ENCODE measurements around the gene TBX19. TPM values are rescaled to one million over a fixed set of nuclear protein-coding genes. Genes with fewer than 3 reads are reported as not detected.

Gene TBX19
- polyA plus RNA-seq (2013, experiment 1 of 2) = 0.43 TPM
- polyA plus RNA-seq (2013, experiment 2 of 2) = 0.49 TPM

DNA sequence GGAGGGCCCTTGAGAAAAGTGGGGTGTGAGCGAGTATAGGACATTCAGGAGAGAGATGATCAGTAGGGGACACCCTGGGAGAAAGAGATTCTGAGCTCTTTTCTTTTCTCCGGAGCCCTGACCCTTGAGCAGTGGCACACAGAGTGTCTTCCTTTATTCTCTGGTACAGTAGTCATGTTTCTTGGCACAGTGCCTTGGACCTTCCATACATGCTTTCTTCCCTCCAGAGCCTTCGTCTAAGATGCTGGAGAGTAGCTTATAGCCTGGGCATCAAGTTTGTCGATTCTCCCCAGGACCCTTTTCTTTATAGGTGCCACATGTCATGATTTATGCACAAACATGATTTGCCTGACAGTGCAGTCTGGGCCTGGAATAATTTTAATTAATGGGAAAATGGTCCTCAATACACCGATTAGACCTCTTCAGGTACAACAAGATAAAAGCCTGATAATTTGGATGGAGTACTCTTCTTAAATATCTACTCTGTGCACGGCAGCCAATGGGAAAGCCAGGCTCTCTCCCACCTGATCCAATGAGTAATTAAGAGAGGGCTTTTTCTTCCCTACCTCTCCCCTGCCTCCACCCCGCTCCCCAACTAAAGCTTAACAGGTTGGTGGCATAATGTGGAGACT lies at the start of gene TBX19:
Gene TBX19 (plus strand): TSS at position 582 of the 632 bp plus-strand sequence. CDS start 214 bp downstream, outside the sequence.
- Histone ChIP-seq H3K14ac (ENCODE audit: low read length in 2 of 2) (no peak within 1 kb of the TSS), H3K27ac (ENCODE audit: low read length, poor library complexity, severe bottlenecking) (no peak within 1 kb of the TSS), H2BK5ac (ENCODE audit: low read depth, low read length, poor library complexity, severe bottlenecking) (no peak within 1 kb of the TSS), H4K91ac (ENCODE audit: low read length) (no peak within 1 kb of the TSS), H3K18ac (ENCODE audit: low read depth in 1 of 2, low read length in 2 of 2) (no peak within 1 kb of the TSS), H3K4ac (ENCODE audit: low read depth in 1 of 2, low read length in 2 of 2) (no peak within 1 kb of the TSS), H3K36me3 (ENCODE audit: control insufficient read depth in 1 of 2, insufficient read depth in 2 of 2, low read depth in 1 of 2, low read length in 2 of 2) (no peaks in the 10 kb centered on the region), H3K9me3 (ENCODE audit: control insufficient read depth, low read length) (peaks cover 3% of the 10 kb centered on the region), H2BK12ac (ENCODE audit: low read length in 2 of 2) (peak within 1 kb of the TSS in 1 of 2 experiments; percentile 18), H3K9ac (ENCODE audit: low read length) (no peak within 1 kb of the TSS), H2AFZ (ENCODE audit: low read depth, low read length) (no peak within 1 kb of the TSS), H2AK5ac (ENCODE audit: low read length, severe bottlenecking) (no peak within 1 kb of the TSS), H3K4me2 (ENCODE audit: low read length, poor library complexity, severe bottlenecking) (no peak within 1 kb of the TSS), H3K23ac (ENCODE audit: low read length in 2 of 2) (no peak within 1 kb of the TSS), H2BK120ac (ENCODE audit: low read depth, low read length) (no peak within 1 kb of the TSS), H3K4me1 (ENCODE audit: control insufficient read depth, insufficient read depth, low read depth, low read length) (no peaks in the 10 kb centered on the region), H4K8ac (ENCODE audit: low read length) (no peak within 1 kb of the TSS), H3K27me3 (ENCODE audit: control insufficient read depth in 1 of 2, insufficient read depth in 1 of 2, low read length in 2 of 2) (no peaks in the 10 kb centered on the region), H3K79me1 (replicated peaks; ENCODE audit: low read length, poor library complexity, severe bottlenecking) (peaks cover 13% of the 10 kb centered on the region), H3K4me3 (ENCODE audit: insufficient read depth in 1 of 2, low read depth in 1 of 2, low read length in 2 of 2) (no peak within 1 kb of the TSS), H2BK15ac (ENCODE audit: low read depth, poor library complexity, severe bottlenecking) (peak within 1 kb of the TSS; percentile 57)
- WGBS = 94% methylated on average over 5 of the region's 7 CpGs
- peak; percentile 22 for DNase-seq

DNA sequence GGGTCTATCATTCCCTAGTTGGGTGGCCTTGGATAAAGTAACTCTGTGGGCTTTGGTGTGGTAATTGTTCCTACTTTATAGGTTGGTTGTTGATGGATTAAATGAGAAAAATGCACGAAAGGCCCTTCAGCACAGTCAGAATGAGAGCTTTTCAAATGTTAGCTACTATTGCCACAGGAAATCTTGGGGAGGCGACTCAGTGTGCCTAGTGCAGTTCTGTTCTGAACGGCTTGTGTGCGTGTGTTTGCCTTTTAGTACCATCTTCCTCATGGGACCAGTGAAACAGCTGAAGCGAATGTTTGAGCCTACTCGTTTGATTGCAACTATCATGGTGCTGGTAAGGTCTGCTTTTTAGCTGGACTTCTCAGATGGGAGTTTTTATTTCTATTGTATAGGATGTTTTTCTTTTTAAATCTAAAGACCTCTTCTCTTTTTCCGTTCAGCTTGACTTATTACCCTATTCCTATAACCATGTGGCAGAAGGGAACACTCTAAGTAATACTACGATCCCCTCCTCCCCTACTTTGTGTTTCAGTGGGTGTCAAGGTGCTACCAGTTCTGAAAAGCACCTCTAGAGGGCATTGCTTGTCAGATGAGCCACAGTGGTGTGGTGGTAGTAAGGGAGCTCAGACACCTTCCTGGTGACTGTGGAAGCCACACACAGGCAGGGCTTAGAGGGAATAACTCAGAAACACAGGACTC lies 45.7 kb upstream of the TBX19 start:
- Histone ChIP-seq H3K27ac (ENCODE audit: low read length, poor library complexity, severe bottlenecking) (no peak overlapping the region), H3K4me3 (ENCODE audit: insufficient read depth in 1 of 2, low read depth in 1 of 2, low read length in 2 of 2) (no peak overlapping the region), H3K9ac (ENCODE audit: low read length) (no peak overlapping the region), H3K18ac (ENCODE audit: low read depth in 1 of 2, low read length in 2 of 2) (no peak overlapping the region), H3K79me1 (replicated peaks; ENCODE audit: low read length, poor library complexity, severe bottlenecking) (peaks cover 31% of the 10 kb centered on the region), H2AK5ac (ENCODE audit: low read length, severe bottlenecking) (no peak overlapping the region), H3K4me2 (ENCODE audit: low read length, poor library complexity, severe bottlenecking) (no peak overlapping the region), H3K36me3 (ENCODE audit: control insufficient read depth in 1 of 2, insufficient read depth in 2 of 2, low read depth in 1 of 2, low read length in 2 of 2) (peaks cover 30 to 92% of the 10 kb centered on the region in 2 experiments), H3K4ac (ENCODE audit: low read depth in 1 of 2, low read length in 2 of 2) (no peak overlapping the region), H4K8ac (ENCODE audit: low read length) (no peak overlapping the region), H2BK5ac (ENCODE audit: low read depth, low read length, poor library complexity, severe bottlenecking) (no peak overlapping the region), H2BK15ac (ENCODE audit: low read depth, poor library complexity, severe bottlenecking) (no peak overlapping the region), H3K23ac (ENCODE audit: low read length in 2 of 2) (no peak overlapping the region), H3K27me3 (ENCODE audit: control insufficient read depth in 1 of 2, insufficient read depth in 1 of 2, low read length in 2 of 2) (no peaks in the 10 kb centered on the region), H2AFZ (ENCODE audit: low read depth, low read length) (no peak overlapping the region), H3K9me3 (ENCODE audit: control insufficient read depth, low read length) (no peaks in the 10 kb centered on the region), H2BK12ac (ENCODE audit: low read length in 2 of 2) (no peak overlapping the region), H2BK120ac (ENCODE audit: low read depth, low read length) (no peak overlapping the region), H4K91ac (ENCODE audit: low read length) (no peak overlapping the region), H3K14ac (ENCODE audit: low read length in 2 of 2) (no peak overlapping the region), H3K4me1 (ENCODE audit: control insufficient read depth, insufficient read depth, low read depth, low read length) (peaks cover 15% of the 10 kb centered on the region)
- 96% methylated on average over 6 of the region's 8 CpGs for WGBS
- peak; percentile 49 for DNase-seq

DNA sequence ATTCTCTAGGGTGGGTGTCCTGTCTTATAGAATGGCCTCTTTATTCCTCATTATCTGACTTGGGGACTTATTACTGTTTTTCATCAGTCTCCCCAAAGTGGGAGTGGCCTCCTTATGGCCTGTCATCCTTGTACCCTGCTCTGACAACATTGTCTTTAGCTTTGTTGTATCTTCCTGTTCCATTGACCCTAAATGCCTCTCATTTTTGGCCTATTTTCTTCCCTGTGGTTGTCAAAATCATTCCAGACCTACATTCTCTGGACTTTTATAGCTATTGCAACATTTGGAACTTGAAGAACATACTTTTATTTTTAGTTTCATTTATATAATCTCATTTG lies 45.2 kb upstream of the TBX19 start:
- Histone ChIP-seq H3K4me3 (ENCODE audit: insufficient read depth in 1 of 2, low read depth in 1 of 2, low read length in 2 of 2) (no peak overlapping the region), H4K91ac (ENCODE audit: low read length) (no peak overlapping the region), H2BK12ac (ENCODE audit: low read length in 2 of 2) (no peak overlapping the region), H2BK15ac (ENCODE audit: low read depth, poor library complexity, severe bottlenecking) (no peak overlapping the region), H3K14ac (ENCODE audit: low read length in 2 of 2) (no peak overlapping the region), H3K27me3 (ENCODE audit: control insufficient read depth in 1 of 2, insufficient read depth in 1 of 2, low read length in 2 of 2) (no peaks in the 10 kb centered on the region), H2AFZ (ENCODE audit: low read depth, low read length) (no peak overlapping the region), H3K27ac (ENCODE audit: low read length, poor library complexity, severe bottlenecking) (no peak overlapping the region), H3K4me2 (ENCODE audit: low read length, poor library complexity, severe bottlenecking) (no peak overlapping the region), H2BK120ac (ENCODE audit: low read depth, low read length) (no peak overlapping the region), H4K8ac (ENCODE audit: low read length) (no peak overlapping the region), H3K18ac (ENCODE audit: low read depth in 1 of 2, low read length in 2 of 2) (no peak overlapping the region), H2BK5ac (ENCODE audit: low read depth, low read length, poor library complexity, severe bottlenecking) (no peak overlapping the region), H3K79me1 (replicated peaks; ENCODE audit: low read length, poor library complexity, severe bottlenecking) (peaks cover 36% of the 10 kb centered on the region), H2AK5ac (ENCODE audit: low read length, severe bottlenecking) (no peak overlapping the region), H3K9ac (ENCODE audit: low read length) (no peak overlapping the region), H3K23ac (ENCODE audit: low read length in 2 of 2) (no peak overlapping the region), H3K9me3 (ENCODE audit: control insufficient read depth, low read length) (no peaks in the 10 kb centered on the region), H3K4me1 (ENCODE audit: control insufficient read depth, insufficient read depth, low read depth, low read length) (peaks cover 9% of the 10 kb centered on the region), H3K36me3 (ENCODE audit: control insufficient read depth in 1 of 2, insufficient read depth in 2 of 2, low read depth in 1 of 2, low read length in 2 of 2) (peaks cover 30 to 95% of the 10 kb centered on the region in 2 experiments), H3K4ac (ENCODE audit: low read depth in 1 of 2, low read length in 2 of 2) (no peak overlapping the region)
- DNase-seq = no peak

DNA sequence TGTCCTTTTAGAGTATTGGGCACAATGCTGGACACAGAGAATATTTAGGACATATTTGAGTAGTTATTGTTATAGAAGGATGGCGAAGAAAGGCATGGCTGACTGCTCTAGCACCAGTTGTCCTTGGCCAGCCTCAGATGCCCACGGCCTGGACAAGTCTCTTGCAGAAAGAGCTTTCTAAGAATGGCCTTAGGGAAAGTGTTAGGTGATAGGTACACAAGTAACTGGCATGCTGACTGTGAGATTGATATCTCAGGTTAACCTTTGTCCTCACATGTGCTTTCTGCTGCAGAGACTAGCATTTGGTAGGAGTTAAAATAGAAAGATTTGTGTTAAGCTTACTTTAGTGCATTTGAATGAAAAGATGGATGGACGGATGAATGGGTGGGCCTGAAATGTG lies 44.7 kb upstream of the TBX19 start:
- Histone ChIP-seq H3K27me3 (ENCODE audit: control insufficient read depth in 1 of 2, insufficient read depth in 1 of 2, low read length in 2 of 2) (no peaks in the 10 kb centered on the region), H2AK5ac (ENCODE audit: low read length, severe bottlenecking) (no peak overlapping the region), H3K14ac (ENCODE audit: low read length in 2 of 2) (no peak overlapping the region), H3K9ac (ENCODE audit: low read length) (no peak overlapping the region), H3K4ac (ENCODE audit: low read depth in 1 of 2, low read length in 2 of 2) (no peak overlapping the region), H2BK12ac (ENCODE audit: low read length in 2 of 2) (no peak overlapping the region), H3K18ac (ENCODE audit: low read depth in 1 of 2, low read length in 2 of 2) (no peak overlapping the region), H2AFZ (ENCODE audit: low read depth, low read length) (no peak overlapping the region), H3K27ac (ENCODE audit: low read length, poor library complexity, severe bottlenecking) (no peak overlapping the region), H2BK5ac (ENCODE audit: low read depth, low read length, poor library complexity, severe bottlenecking) (no peak overlapping the region), H3K9me3 (ENCODE audit: control insufficient read depth, low read length) (no peaks in the 10 kb centered on the region), H4K91ac (ENCODE audit: low read length) (no peak overlapping the region), H4K8ac (ENCODE audit: low read length) (no peak overlapping the region), H2BK15ac (ENCODE audit: low read depth, poor library complexity, severe bottlenecking) (no peak overlapping the region), H3K4me1 (ENCODE audit: control insufficient read depth, insufficient read depth, low read depth, low read length) (peaks cover 7% of the 10 kb centered on the region), H3K23ac (ENCODE audit: low read length in 2 of 2) (no peak overlapping the region), H3K36me3 (ENCODE audit: control insufficient read depth in 1 of 2, insufficient read depth in 2 of 2, low read depth in 1 of 2, low read length in 2 of 2) (peaks cover 32 to 95% of the 10 kb centered on the region in 2 experiments), H3K79me1 (replicated peaks; ENCODE audit: low read length, poor library complexity, severe bottlenecking) (peaks cover 39% of the 10 kb centered on the region), H3K4me2 (ENCODE audit: low read length, poor library complexity, severe bottlenecking) (no peak overlapping the region), H2BK120ac (ENCODE audit: low read depth, low read length) (no peak overlapping the region), H3K4me3 (ENCODE audit: insufficient read depth in 1 of 2, low read depth in 1 of 2, low read length in 2 of 2) (no peak overlapping the region)
- 98% methylated on average over 3 of the region's 3 CpGs for WGBS
- no peak for DNase-seq
